GM21737 (cell line): Measurements from ENCODE around the gene SLC22A13.

Experiments used
- ATAC-seq: cut with Tn5 transposase; IDR thresholded peaks from one replicate; pipeline ENCODE4 v1.9.1; 2021; ENCODE audit warnings: mild to moderate bottlenecking, moderate library complexity; ENCODE audit not compliant: unreplicated experiment

Gene SLC22A13

GRCh38 chr3:38327335-38328009, 61.9 kb downstream of the SLC22A13 start:
- no peak for ATAC-seq
